Kidney (tissue), 14 donors: ENCODE data around the gene KCNQ5. TPM values are rescaled to one million over a fixed set of nuclear protein-coding genes. Genes with fewer than 3 reads are reported as not detected.
"Not testable (repeated sequence)": the region's sequence is repeated elsewhere in the genome, so short reads cannot be mapped to it uniquely, and the experiment has no call there.

ENCODE experiments used
- DNase-seq, 5 donors: peaks; one replicate each; pipeline ENCODE4 v3.0.0-alpha.2; 2013 to 2020
- FAIRE-seq: peaks from 2 replicates; lab custom pipeline; 2012; peaks lifted over from hg19 to GRCh38; lab: Jason Lieb, UNC
- H3K27ac ChIP-seq, 2 donors: one replicate each; pipeline ENCODE4 v1.7.0; 2013; ENCODE audit warnings: low read depth in 2 of 2, low read length in 2 of 2, inconsistent platforms in 1 of 2
- H3K27me3 ChIP-seq: one replicate; pipeline ENCODE4 v1.7.1; 2013; ENCODE audit warnings: low read length, inconsistent platforms; ENCODE audit not compliant: control insufficient read depth, insufficient read depth
- H3K36me3 ChIP-seq, 3 donors: one replicate each; pipeline versions ENCODE4 v1.7.0 to v1.7.1; 2013; ENCODE audit warnings: low read length in 3 of 3, control low read depth in 1 of 3, inconsistent platforms in 1 of 3; ENCODE audit not compliant: insufficient read depth in 3 of 3, control insufficient read depth in 2 of 3
- H3K4me1 ChIP-seq, 3 donors: one replicate each; pipeline versions ENCODE4 v1.7.0 to v1.7.1; 2013; ENCODE audit warnings: low read length in 3 of 3, inconsistent platforms in 1 of 3, low read depth in 1 of 3; ENCODE audit not compliant: control insufficient read depth in 2 of 3, insufficient read depth in 2 of 3
- H3K4me3 ChIP-seq, 3 donors: one replicate each; pipeline versions ENCODE4 v1.7.0 to v1.8.1; 2013; ENCODE audit warnings: low read length in 3 of 3, control low read depth in 1 of 3, inconsistent platforms in 1 of 3
- H3K9ac ChIP-seq, 3 donors: one replicate each; pipeline versions ENCODE4 v1.7.0 to v1.7.1; 2013; ENCODE audit warnings: low read length in 3 of 3, control low read depth in 1 of 3, inconsistent platforms in 1 of 3
- H3K9me3 ChIP-seq, 3 donors: one replicate each; pipeline versions ENCODE4 v1.7.0 to v1.7.1; 2013; ENCODE audit warnings: low read length in 3 of 3, control low read depth in 1 of 3, inconsistent platforms in 1 of 3; ENCODE audit not compliant: control insufficient read depth in 2 of 3, insufficient read depth in 1 of 3
- CTCF ChIP-seq: IDR thresholded peaks from 3 replicates; pipeline ENCODE4 v1.5.1; 2012; ENCODE audit warnings: mild to moderate bottlenecking, moderate library complexity, borderline replicate concordance; ENCODE audit not compliant: insufficient read depth; ENCODE audit errors: extremely low read depth
- intact Hi-C: fragments of 100-400 bp; cut with DNase I; formaldehyde crosslinking; loops from one replicate; pipeline ENCODE4 v1.11.1; 2022
- polyA plus RNA-seq: library from polyadenylated mRNA; stranded (reverse); fragments of 350-450 nt; fragmentation: Illumina TruSeq; extraction: RNeasy Lipid Tissue Mini Kit (QIAGEN cat#74804); gene quantifications from one replicate; pipeline ENCODE4 v1.2.3, GENCODE V29; 2014; ENCODE audit warnings: low read depth, low replicate concordance; ENCODE audit not compliant: insufficient read depth
- total RNA-seq: library from RNA; stranded (reverse); fragmentation: NEBNext Ultra II Directional; extraction: Animal tissue kit (Norgen Biotek cat#: 25700); gene quantifications from one replicate; pipeline ENCODE4 v1.2.1, GENCODE V29; 2021
- donor health status: control.
- donor health status: control.
- donor health status: control.
- donor health status: control.
- donor health status: control.
- donor health status: DM: yes; HTN: yes; CAD: no.
- donor health status: Normal renal cell carcinoma (clear cell type).

The KCNQ5 gene
- total and polyA plus RNA-seq, 2 donors from 2014 or later = 0.50 TPM; not detected in 1

GRCh38 chr6:73231986-73232391 lies 610.1 kb downstream of the KCNQ5 start:
- DNase-seq (no peak), FAIRE-seq (no peak)
- Histone ChIP-seq H3K4me1 (no peaks in the 10 kb centered on the region), H3K9me3 (no peaks in the 10 kb centered on the region), H3K27ac (no peak overlapping the region), H3K27me3 (no peaks in the 10 kb centered on the region), H3K4me3 (no peak overlapping the region), H3K36me3 (no peaks in the 10 kb centered on the region), H3K9ac (no peak overlapping the region)
- intact Hi-C loops = no loop called here
- no peak for TF ChIP-seq CTCF

- no peaks in the 10 kb centered on the region for H3K27me3 ChIP-seq
- H3K4me1 ChIP-seq = no peaks in the 10 kb centered on the region
- TF ChIP-seq CTCF = no peak
- H3K4me3 ChIP-seq = no peak overlapping the region
- intact Hi-C loops = no loop called here
- FAIRE-seq (no peak), DNase-seq (no peak)
- no peaks in the 10 kb centered on the region for H3K36me3 ChIP-seq
- no peak overlapping the region for H3K9ac ChIP-seq
- no peaks in the 10 kb centered on the region for H3K9me3 ChIP-seq
- H3K27ac ChIP-seq = no peak overlapping the region
These were observed 611.2 kb downstream of the KCNQ5 start for GRCh38 chr6:73233048-73233447.

GRCh38 chr6:73233971-73234370 lies 612.1 kb downstream of the KCNQ5 start:
- H3K4me3 ChIP-seq, H3K27me3 ChIP-seq, DNase-seq, H3K9me3 ChIP-seq, H3K4me1 ChIP-seq, H3K9ac ChIP-seq, H3K27ac ChIP-seq, FAIRE-seq, H3K36me3 ChIP-seq, intact Hi-C loops: not testable (repeated sequence)

- DNase-seq (no peak), FAIRE-seq (no peak)
- intact Hi-C loops = no loop called here
- Histone ChIP-seq H3K4me1 (no peaks in the 10 kb centered on the region), H3K9me3 (no peaks in the 10 kb centered on the region), H3K27me3 (no peaks in the 10 kb centered on the region), H3K9ac (no peak overlapping the region), H3K4me3 (no peak overlapping the region), H3K27ac (no peak overlapping the region), H3K36me3 (no peaks in the 10 kb centered on the region)
- no peak for TF ChIP-seq CTCF
These were observed 612.9 kb downstream of the KCNQ5 start for GRCh38 chr6:73234733-73235132.
